Parathyroid adenoma (tissue), 2 donors: ENCODE data around the gene GRAMD2A.

Experiments
- H2AFZ ChIP-seq: fragments of 300-600 bp; sonication (generic); one replicate; pipeline ENCODE4 v1.7.0; 2017; ENCODE audit warnings: antibody characterized with exemption, mild to moderate bottlenecking
- H3K27ac ChIP-seq: fragments of 300-600 bp; sonication (generic); one replicate; pipeline ENCODE4 v1.7.0; 2017
- H3K27me3 ChIP-seq: fragments of 300-600 bp; sonication (generic); one replicate; pipeline ENCODE4 v1.7.0; 2017; ENCODE audit warnings: low read length; ENCODE audit not compliant: control insufficient read depth, insufficient read depth
- H3K36me3 ChIP-seq: fragments of 300-600 bp; sonication (generic); one replicate; pipeline ENCODE4 v1.7.0; 2017; ENCODE audit warnings: low read length; ENCODE audit not compliant: control insufficient read depth, insufficient read depth
- H3K4me1 ChIP-seq: fragments of 300-600 bp; sonication (generic); one replicate; pipeline ENCODE4 v1.7.0; 2017; ENCODE audit warnings: control low read depth
- H3K4me2 ChIP-seq: fragments of 300-600 bp; sonication (generic); one replicate; pipeline ENCODE4 v1.7.0; 2017; ENCODE audit warnings: low read length
- H3K4me3 ChIP-seq: fragments of 300-600 bp; sonication (generic); one replicate; pipeline ENCODE4 v1.7.0; 2017; ENCODE audit warnings: low read depth, low read length
- H3K79me2 ChIP-seq: fragments of 300-600 bp; sonication (generic); one replicate; pipeline ENCODE4 v1.7.0; 2017; ENCODE audit warnings: control low read depth
- H3K9ac ChIP-seq: fragments of 300-600 bp; sonication (generic); one replicate; pipeline ENCODE4 v1.7.0; 2017; ENCODE audit warnings: mild to moderate bottlenecking
- H3K9me3 ChIP-seq: fragments of 300-600 bp; sonication (generic); one replicate; pipeline ENCODE4 v1.7.0; 2017; ENCODE audit warnings: low read length; ENCODE audit not compliant: control insufficient read depth
- TF ChIP-seq, protein P1 (sequence below): fragments of 300-600 bp; sonication (generic); IDR thresholded peaks from one replicate; pipeline ENCODE4 v1.7.0; 2017; ENCODE audit warnings: antibody characterized with exemption, mild to moderate bottlenecking
- donor health status: primary hyperparathyroidism.

The GRAMD2A gene

DNA sequence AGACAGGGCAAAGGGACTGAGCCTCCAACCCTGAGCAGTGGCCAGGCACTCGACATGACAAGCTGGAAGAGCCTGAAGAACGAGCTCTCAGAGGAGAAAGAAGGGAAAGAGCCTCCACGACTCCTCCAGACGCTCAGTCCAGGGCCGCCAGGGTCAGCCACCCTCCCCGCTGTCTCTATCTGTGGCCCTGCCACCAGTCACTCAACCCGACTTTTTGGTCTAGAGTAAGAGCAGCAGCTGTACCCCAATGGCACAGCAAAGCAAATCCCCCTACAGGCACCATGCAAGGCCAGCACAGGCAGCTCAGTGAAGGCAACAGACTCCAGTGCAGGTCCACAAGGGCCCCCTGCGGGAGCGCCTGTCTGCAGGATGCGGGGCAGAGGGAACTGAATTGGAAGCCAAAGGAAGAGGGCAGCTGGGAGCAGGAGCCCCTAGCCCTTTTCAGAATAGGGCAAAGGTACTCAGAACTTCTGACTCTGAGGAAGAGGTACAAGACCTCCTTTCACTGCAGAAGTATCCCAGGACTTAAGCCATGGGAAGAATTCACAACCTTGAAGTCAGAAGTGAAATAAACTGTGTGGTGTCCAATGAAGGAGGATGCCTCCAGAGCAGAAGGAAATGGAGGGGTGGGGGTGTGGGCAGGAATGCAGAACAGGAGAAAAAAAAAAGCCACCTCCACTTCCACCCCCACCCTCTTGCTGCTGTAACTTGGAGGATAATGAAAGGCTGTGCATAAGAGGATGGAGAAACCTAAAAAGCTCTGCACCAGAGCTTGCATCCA lies 8.5 kb upstream of the GRAMD2A start:
- no peaks in the 10 kb centered on the region for H3K4me1 ChIP-seq
- no peaks in the 10 kb centered on the region for H3K36me3 ChIP-seq
- no peaks in the 10 kb centered on the region for H3K27me3 ChIP-seq

DNA sequence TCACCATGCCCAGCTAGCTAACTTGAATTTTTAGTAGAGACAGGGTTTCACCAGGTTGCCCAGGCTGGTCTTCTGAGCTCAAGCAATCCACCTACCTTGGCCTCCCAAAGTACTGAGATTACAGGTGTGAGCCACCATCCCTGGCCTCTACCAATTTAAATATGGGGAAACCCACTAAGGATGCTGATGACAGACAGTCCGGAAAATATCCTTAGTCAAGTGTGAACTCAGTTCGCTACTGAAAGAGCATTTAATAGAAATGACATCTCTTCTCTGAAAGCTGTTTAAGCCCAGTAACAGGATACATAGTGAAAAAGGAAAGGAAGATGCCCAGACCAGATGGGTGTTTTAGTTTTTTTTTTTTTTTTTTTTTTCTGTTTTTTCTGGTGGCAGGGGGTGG lies 7.7 kb upstream of the GRAMD2A start:
- no peak overlapping the region for H3K4me2 ChIP-seq
- H3K4me3 ChIP-seq, result no peak overlapping the region
- H3K9ac ChIP-seq, result no peak overlapping the region
- no peak overlapping the region for H3K27ac ChIP-seq
- H3K79me2 ChIP-seq, result no peaks in the 10 kb centered on the region
- H3K36me3 ChIP-seq, result no peaks in the 10 kb centered on the region
- no peaks in the 10 kb centered on the region for H3K27me3 ChIP-seq
- no peaks in the 10 kb centered on the region for H3K9me3 ChIP-seq
- no peaks in the 10 kb centered on the region for H3K4me1 ChIP-seq
- TF ChIP-seq, protein P1, sequence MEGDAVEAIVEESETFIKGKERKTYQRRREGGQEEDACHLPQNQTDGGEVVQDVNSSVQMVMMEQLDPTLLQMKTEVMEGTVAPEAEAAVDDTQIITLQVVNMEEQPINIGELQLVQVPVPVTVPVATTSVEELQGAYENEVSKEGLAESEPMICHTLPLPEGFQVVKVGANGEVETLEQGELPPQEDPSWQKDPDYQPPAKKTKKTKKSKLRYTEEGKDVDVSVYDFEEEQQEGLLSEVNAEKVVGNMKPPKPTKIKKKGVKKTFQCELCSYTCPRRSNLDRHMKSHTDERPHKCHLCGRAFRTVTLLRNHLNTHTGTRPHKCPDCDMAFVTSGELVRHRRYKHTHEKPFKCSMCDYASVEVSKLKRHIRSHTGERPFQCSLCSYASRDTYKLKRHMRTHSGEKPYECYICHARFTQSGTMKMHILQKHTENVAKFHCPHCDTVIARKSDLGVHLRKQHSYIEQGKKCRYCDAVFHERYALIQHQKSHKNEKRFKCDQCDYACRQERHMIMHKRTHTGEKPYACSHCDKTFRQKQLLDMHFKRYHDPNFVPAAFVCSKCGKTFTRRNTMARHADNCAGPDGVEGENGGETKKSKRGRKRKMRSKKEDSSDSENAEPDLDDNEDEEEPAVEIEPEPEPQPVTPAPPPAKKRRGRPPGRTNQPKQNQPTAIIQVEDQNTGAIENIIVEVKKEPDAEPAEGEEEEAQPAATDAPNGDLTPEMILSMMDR, result no peak
- no peak overlapping the region for H2AFZ ChIP-seq

More for the DNA sequence above, 8.5 kb upstream of the GRAMD2A start:
- H3K9me3 ChIP-seq, result no peaks in the 10 kb centered on the region
- no peak overlapping the region for H3K27ac ChIP-seq
- H3K79me2 ChIP-seq, result no peaks in the 10 kb centered on the region
- no peak overlapping the region for H2AFZ ChIP-seq
- no peak overlapping the region for H3K9ac ChIP-seq
- TF ChIP-seq, protein P1, result no peak
- H3K4me2 ChIP-seq, result no peak overlapping the region
- no peak overlapping the region for H3K4me3 ChIP-seq

DNA sequence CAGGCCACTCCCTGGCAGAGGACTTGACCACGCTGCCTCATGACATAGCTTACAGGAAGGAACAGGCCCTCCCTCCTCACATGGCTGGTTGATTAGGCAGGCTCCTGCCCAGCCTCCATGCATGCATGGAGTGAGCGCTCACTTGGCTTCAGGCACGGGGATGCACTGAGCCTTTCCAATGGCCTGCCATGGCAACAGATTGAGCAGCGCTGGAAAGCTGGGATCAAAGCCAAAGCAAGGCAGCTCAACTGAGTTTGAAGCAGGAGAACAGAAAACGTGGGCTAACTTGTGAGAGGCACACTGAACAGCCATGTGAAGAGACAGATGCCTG lies 5.9 kb upstream of the GRAMD2A start:
- Histone ChIP-seq H3K9ac (no peak overlapping the region), H2AFZ (no peak overlapping the region), H3K4me1 (no peaks in the 10 kb centered on the region), H3K9me3 (no peaks in the 10 kb centered on the region), H3K4me3 (no peak overlapping the region), H3K36me3 (no peaks in the 10 kb centered on the region), H3K27ac (no peak overlapping the region), H3K79me2 (no peaks in the 10 kb centered on the region), H3K4me2 (no peak overlapping the region), H3K27me3 (no peaks in the 10 kb centered on the region)
- TF ChIP-seq, protein P1, result no peak

DNA sequence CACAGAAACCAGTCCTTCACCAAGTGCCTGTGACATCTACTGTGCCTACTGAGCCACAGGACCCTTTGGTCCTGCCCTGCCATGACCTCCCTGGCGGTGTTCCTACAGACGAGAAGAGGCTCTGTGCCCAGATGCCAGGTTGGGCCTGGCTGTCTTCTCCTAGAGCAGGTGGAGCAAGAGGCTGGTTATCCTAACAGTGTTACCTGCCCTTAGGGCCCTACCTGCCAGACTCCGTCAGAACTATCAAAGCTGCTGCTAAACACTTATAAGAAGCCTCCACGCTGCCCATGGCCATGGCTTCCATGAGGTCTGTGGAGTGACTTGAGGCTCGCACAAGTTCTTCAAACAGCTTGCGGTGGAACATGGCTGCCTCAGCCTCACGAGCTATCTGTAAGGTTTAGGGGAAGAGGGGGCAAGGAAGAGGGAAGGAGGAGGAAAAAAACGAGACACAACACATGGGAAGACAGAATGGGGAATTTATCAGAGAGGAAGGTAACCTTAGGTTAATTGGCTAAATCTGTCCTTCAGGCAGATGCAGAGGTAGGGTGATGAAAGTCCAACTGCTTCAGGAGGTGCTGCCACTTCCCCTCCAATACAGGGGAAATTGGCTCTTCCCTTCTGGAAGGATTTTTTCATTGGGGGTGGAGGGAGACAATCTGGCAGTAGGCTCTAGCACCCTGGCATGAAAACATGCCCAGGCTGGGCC lies 5.4 kb upstream of the GRAMD2A start:
- no peak overlapping the region for H3K9ac ChIP-seq
- H3K36me3 ChIP-seq, result no peaks in the 10 kb centered on the region
- H3K27me3 ChIP-seq, result no peaks in the 10 kb centered on the region
- H3K4me1 ChIP-seq, result no peaks in the 10 kb centered on the region
- H2AFZ ChIP-seq, result no peak overlapping the region
- no peaks in the 10 kb centered on the region for H3K9me3 ChIP-seq
- no peak overlapping the region for H3K4me3 ChIP-seq
- no peak overlapping the region for H3K27ac ChIP-seq
- TF ChIP-seq, protein P1, result no peak
- no peaks in the 10 kb centered on the region for H3K79me2 ChIP-seq
- no peak overlapping the region for H3K4me2 ChIP-seq

DNA sequence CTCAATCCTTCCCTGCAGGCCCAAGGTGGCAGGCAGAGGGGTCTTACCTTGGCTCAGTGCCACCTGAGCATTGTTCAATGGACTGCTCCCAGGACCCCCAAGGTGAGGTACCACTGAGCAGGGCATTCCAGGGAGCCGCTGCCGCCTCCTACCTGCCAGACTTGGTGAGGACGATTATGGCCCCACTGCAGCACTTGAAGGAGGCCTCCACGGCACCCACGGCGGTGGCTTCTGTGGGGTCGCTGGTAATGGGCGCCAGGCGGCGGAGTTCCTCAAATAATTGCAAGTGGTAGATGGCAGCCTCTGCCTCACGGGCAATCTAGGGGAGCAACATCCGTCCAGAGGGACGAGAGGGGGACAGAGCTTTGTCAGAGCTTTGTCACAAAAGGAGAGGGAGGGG lies 4.7 kb upstream of the GRAMD2A start:
- Histone ChIP-seq H2AFZ (no peak overlapping the region), H3K9me3 (no peaks in the 10 kb centered on the region), H3K4me2 (no peak overlapping the region), H3K4me3 (no peak overlapping the region), H3K27ac (no peak overlapping the region), H3K79me2 (no peaks in the 10 kb centered on the region), H3K36me3 (no peaks in the 10 kb centered on the region), H3K4me1 (no peaks in the 10 kb centered on the region), H3K27me3 (no peaks in the 10 kb centered on the region), H3K9ac (no peak overlapping the region)
- TF ChIP-seq, protein P1, result no peak
